ENCODE results near the gene PEAR1.

PEAR1 gene

GRCh38 chr1:156880473-156880872 is 13.0 kb upstream of the PEAR1 start:
- Histone ChIP-seq H3K9ac (0 out of 2 replicates have a peak overlapping the region, but pooled peaks have one; percentile 10), H3K4me1 (peaks cover 33% of the 10 kb centered on the region), H4K20me1 (no peaks in the 10 kb centered on the region), H3K27ac (no peak overlapping the region), H3K27me3 (no peaks in the 10 kb centered on the region), H3K4me2 (peak overlapping the region; percentile 30), H3K4me3 (no peak overlapping the region), H3K36me3 (no peaks in the 10 kb centered on the region), H3K9me3 (no peaks in the 10 kb centered on the region)
- no peak for TF ChIP-seq Cebpa-rat (IDR thresholded peaks at IDR 0.05)

DNA sequence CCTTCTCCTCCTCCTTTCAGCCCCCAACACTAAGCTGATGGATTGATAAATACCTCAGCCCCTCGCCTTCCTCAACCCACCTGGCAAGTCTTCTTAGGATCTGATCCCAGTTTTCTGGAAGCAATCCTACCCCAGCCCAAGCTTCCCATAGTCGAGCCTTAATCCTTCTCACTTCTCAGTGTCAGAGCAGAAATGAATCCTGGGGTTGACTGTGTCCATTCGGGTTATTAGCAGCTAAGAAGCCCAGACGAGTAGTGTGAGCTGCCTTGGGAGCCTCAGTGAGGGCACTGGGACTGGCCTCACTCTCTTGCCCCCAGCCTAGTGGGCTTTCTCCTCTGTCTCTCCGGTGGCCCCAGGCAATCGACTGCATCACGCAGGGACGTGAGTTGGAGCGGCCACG is 12.4 kb upstream of the PEAR1 start:
- Histone ChIP-seq H3K9me3 (no peaks in the 10 kb centered on the region), H3K27me3 (no peaks in the 10 kb centered on the region), H3K4me1 (peaks cover 27% of the 10 kb centered on the region), H4K20me1 (no peaks in the 10 kb centered on the region), H3K9ac (0 out of 2 replicates have a peak overlapping the region, but pooled peaks have one; percentile 9), H3K27ac (no peak overlapping the region), H3K36me3 (no peaks in the 10 kb centered on the region), H3K4me2 (peak overlapping the region; percentile 30; the same call in 1 of the 2 replicates), H3K4me3 (no peak overlapping the region)
- no peak for TF ChIP-seq Cebpa-rat (IDR thresholded peaks at IDR 0.05)

DNA sequence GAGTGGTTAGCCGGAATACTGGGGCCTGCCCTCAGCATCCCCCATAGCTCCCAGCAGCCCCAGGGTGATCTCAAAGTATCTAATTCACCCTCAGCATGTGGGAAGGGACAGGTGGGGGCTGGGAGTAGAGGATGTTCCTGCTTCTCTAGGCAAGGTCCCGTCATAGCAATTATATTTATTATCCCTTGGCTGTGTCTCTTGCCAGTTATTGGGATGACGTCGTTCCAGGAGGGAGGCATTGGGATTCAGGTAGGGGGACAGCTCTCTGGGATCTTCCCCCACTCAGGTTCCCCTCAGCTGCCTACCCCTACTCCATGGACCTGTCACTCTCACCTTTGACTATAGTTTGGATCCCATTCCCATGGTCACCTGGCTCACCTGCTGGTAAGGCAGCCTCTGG is 11.9 kb upstream of the PEAR1 start:
- no peaks in the 10 kb centered on the region for H3K27me3 ChIP-seq
- no peak overlapping the region for H3K9ac ChIP-seq
- no peaks in the 10 kb centered on the region for H3K9me3 ChIP-seq
- H3K4me1 ChIP-seq: peaks cover 26% of the 10 kb centered on the region
- TF ChIP-seq Cebpa-rat (IDR thresholded peaks at IDR 0.05): no peak
- H4K20me1 ChIP-seq: no peaks in the 10 kb centered on the region
- H3K4me3 ChIP-seq: no peak overlapping the region
- H3K36me3 ChIP-seq: no peaks in the 10 kb centered on the region
- no peak overlapping the region for H3K27ac ChIP-seq
- no peak overlapping the region for H3K4me2 ChIP-seq

GRCh38 chr1:156882543-156882942 is 11.0 kb upstream of the PEAR1 start:
- Histone ChIP-seq H3K36me3 (no peaks in the 10 kb centered on the region), H3K27me3 (no peaks in the 10 kb centered on the region), H3K9me3 (no peaks in the 10 kb centered on the region), H3K4me3 (no peak overlapping the region), H4K20me1 (no peaks in the 10 kb centered on the region), H3K27ac (no peak overlapping the region), H3K4me2 (no peak overlapping the region), H3K9ac (no peak overlapping the region), H3K4me1 (peaks cover 29% of the 10 kb centered on the region)
- no peak for TF ChIP-seq Cebpa-rat (IDR thresholded peaks at IDR 0.05)

DNA sequence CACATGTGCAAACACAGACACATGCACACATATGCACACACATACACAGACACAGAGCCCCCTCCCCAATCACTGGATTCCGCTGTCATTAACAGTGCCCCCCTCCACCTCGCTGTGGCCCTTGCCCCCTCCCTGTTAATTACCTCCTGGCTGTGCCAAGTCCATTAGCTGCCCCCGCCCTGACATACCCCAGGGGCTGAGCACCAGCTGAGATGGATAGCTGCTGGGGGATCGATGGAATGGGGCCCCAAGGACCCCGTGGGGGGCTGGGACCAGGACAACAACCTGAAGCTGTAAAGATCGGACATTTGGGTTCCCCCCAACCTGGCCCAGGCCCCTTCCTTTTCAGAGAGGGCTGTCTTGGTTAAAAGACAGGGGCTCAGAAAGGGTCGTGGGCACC is 9.6 kb upstream of the PEAR1 start:
- Histone ChIP-seq H3K27ac (no peak overlapping the region), H3K36me3 (no peaks in the 10 kb centered on the region), H3K4me2 (peak overlapping the region; percentile 28; the same call in 1 of the 2 replicates), H3K4me3 (no peak overlapping the region), H4K20me1 (no peaks in the 10 kb centered on the region), H3K27me3 (no peaks in the 10 kb centered on the region), H3K9me3 (no peaks in the 10 kb centered on the region), H3K4me1 (peaks cover 40% of the 10 kb centered on the region), H3K9ac (peak overlapping the region; percentile 24; the same call in 1 of the 2 replicates)
- TF ChIP-seq Cebpa-rat (IDR thresholded peaks at IDR 0.05): no peak

DNA sequence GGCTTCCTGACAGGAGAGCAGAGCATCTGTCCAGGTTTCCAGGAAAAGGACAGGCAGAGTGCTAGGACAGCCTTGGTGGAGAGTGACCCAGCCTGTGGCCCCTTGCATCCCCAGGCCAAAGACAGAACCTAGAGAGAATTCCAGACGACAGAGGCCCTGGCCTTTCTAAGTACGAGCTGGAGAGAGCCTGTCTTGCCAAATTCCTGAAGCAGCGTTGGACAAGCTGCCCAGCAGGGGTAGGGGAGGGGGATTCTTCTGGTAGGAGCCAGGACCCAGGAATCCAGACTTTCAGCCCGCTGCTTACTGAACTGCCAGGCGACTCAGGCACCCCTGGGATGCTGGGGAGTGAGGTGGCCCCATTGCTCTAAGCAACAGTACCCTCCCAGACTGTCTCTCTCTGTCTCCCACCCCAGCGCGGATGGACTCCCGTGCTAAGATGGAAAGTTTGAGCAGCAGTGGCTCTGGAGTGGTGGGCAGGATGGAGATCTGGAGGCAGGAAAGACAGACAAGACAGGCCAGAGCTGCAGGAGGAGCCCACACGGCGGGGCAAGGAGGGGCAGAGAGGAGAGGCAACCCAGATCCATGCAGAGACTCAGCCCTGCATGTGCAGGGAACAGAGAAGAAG is 8.8 kb upstream of the PEAR1 start:
- Histone ChIP-seq H3K27me3 (no peaks in the 10 kb centered on the region), H3K4me1 (peaks cover 46% of the 10 kb centered on the region), H3K27ac (no peak overlapping the region), H3K4me2 (peak overlapping the region; percentile 28; the same call in 1 of the 2 replicates), H3K36me3 (no peaks in the 10 kb centered on the region), H3K9ac (peak overlapping the region; percentile 24; the same call in 1 of the 2 replicates), H3K4me3 (no peak overlapping the region), H4K20me1 (no peaks in the 10 kb centered on the region), H3K9me3 (no peaks in the 10 kb centered on the region)
- no peak for TF ChIP-seq Cebpa-rat (IDR thresholded peaks at IDR 0.05)

GRCh38 chr1:156885314-156885713 is 8.2 kb upstream of the PEAR1 start:
- Histone ChIP-seq H3K4me3 (no peak overlapping the region), H3K36me3 (no peaks in the 10 kb centered on the region), H3K9me3 (no peaks in the 10 kb centered on the region), H3K4me2 (no peak overlapping the region), H3K4me1 (peaks cover 50% of the 10 kb centered on the region), H3K27me3 (no peaks in the 10 kb centered on the region), H3K9ac (no peak overlapping the region), H3K27ac (no peak overlapping the region), H4K20me1 (no peaks in the 10 kb centered on the region)
- TF ChIP-seq Cebpa-rat (IDR thresholded peaks at IDR 0.05): no peak

GRCh38 chr1:156885880-156886355 is 7.6 kb upstream of the PEAR1 start:
- Histone ChIP-seq H3K4me3 (no peak overlapping the region), H3K9ac (no peak overlapping the region), H3K27ac (no peak overlapping the region), H3K4me1 (peaks cover 44% of the 10 kb centered on the region), H4K20me1 (no peaks in the 10 kb centered on the region), H3K27me3 (no peaks in the 10 kb centered on the region), H3K9me3 (no peaks in the 10 kb centered on the region), H3K36me3 (no peaks in the 10 kb centered on the region), H3K4me2 (no peak overlapping the region)
- TF ChIP-seq Cebpa-rat (IDR thresholded peaks at IDR 0.05): no peak

GRCh38 chr1:156886583-156887281 is 6.8 kb upstream of the PEAR1 start:
- Histone ChIP-seq H3K9me3 (no peaks in the 10 kb centered on the region), H3K9ac (no peak overlapping the region), H3K36me3 (no peaks in the 10 kb centered on the region), H3K4me1 (peaks cover 44% of the 10 kb centered on the region), H4K20me1 (no peaks in the 10 kb centered on the region), H3K4me3 (no peak overlapping the region), H3K27me3 (peaks cover 2% of the 10 kb centered on the region; the same call in 1 of the 2 replicates), H3K27ac (no peak overlapping the region), H3K4me2 (peak overlapping the region; percentile 44)
- TF ChIP-seq Cebpa-rat (IDR thresholded peaks at IDR 0.05): no peak

DNA sequence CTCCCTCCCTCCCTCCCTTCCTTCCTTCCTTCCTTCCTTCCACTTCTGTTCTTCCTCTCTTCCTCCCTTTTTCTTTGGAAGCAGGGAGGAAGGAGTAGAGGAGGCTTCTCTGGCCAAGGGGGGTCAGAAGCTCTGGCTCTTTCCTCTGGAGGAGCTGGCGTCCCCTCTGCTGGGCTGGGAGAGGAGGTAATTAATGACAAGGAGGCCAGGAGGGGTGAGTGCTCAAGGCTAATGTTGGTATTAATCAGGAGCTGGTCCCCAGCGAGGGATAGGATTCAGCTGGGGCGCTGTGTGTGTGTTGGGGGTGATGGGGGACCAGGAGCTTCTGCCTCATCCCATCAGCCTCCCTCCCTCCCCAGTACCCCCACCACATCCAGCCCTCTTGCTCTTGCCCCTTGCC is 6.2 kb upstream of the PEAR1 start:
- Histone ChIP-seq H3K9me3 (no peaks in the 10 kb centered on the region), H3K27ac (no peak overlapping the region), H3K4me1 (peaks cover 44% of the 10 kb centered on the region), H3K4me3 (no peak overlapping the region), H4K20me1 (no peaks in the 10 kb centered on the region), H3K36me3 (no peaks in the 10 kb centered on the region), H3K4me2 (peak overlapping the region; percentile 14; the same call in 1 of the 2 replicates), H3K9ac (no peak overlapping the region), H3K27me3 (peaks cover 8% of the 10 kb centered on the region)
- TF ChIP-seq Cebpa-rat (IDR thresholded peaks at IDR 0.05): no peak
